Germinal center (tissue), 1 donor: ENCODE measurements around the gene ZCCHC9.

ENCODE experiments used
- DNase-seq: peaks from one replicate; pipeline ENCODE4 v3.0.0; 2012; ENCODE audit warnings: mixed read lengths, low spot score

Gene ZCCHC9

GRCh38 chr5:81359108-81359507, 57.7 kb downstream of the ZCCHC9 start:
- no peak for DNase-seq

DNA sequence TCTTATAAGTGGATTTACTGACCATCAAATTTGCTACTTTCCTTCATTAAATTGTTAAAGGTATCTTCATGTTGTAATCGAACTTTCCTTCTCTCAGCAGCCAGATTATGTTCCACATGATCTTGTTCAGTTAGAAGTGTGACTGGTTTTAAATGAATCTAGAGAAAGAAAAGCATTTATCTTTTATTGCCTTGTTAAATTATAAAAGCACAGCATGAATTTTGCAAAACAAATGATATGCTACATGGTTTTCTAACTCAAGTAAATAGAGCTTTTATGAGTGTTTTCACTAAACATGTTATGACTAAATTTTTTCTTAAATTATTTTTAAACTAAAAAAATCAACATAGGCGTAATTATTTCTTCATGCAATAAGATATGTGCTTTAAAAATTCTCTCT, 58.5 kb downstream of the ZCCHC9 start:
- no peak for DNase-seq

DNA sequence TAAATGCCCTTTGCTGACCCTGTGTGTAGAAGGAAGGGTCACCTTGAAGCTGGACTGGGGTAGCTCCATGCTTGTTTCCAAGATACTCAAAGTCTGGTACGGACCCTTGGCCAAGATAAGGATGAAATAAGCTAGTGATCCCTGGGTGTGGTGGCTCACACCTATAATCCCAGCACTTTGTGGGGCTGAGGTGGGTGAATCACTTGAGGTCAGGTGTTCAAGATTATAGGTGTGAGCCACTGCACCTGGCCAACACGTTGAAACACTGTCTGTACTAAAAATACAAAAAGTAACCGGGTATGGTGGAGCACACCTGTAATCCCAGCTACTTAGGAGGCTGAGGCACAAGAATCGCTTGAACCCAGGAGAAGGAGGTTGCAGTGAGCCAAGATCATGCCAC, 59.3 kb downstream of the ZCCHC9 start:
- DNase-seq: no peak

DNA sequence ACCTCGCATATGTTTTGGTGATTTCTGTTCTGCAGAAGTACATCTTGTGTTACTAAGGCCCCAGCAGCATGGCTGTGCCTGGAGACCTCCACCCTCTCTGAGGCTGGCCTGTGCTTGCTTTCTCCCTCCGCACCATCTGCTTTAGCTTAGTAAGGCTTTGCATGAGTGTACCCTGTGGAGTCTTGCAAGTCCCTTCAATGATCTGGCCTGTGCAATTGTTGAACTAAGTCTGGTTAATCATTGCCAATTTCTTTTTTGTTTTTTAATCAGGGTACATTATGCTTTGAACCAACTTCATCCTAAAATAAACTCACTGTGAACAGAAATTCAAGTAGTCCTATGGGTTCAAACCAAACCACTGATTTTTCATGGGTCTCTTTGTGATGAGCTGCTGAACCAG, 60.2 kb downstream of the ZCCHC9 start:
- no peak for DNase-seq
